ENCODE data around the gene TXNDC2.
"Not testable (repeated sequence)": the region's sequence is repeated elsewhere in the genome, so short reads cannot be mapped to it uniquely, and the experiment has no call there.

The TXNDC2 gene

DNA sequence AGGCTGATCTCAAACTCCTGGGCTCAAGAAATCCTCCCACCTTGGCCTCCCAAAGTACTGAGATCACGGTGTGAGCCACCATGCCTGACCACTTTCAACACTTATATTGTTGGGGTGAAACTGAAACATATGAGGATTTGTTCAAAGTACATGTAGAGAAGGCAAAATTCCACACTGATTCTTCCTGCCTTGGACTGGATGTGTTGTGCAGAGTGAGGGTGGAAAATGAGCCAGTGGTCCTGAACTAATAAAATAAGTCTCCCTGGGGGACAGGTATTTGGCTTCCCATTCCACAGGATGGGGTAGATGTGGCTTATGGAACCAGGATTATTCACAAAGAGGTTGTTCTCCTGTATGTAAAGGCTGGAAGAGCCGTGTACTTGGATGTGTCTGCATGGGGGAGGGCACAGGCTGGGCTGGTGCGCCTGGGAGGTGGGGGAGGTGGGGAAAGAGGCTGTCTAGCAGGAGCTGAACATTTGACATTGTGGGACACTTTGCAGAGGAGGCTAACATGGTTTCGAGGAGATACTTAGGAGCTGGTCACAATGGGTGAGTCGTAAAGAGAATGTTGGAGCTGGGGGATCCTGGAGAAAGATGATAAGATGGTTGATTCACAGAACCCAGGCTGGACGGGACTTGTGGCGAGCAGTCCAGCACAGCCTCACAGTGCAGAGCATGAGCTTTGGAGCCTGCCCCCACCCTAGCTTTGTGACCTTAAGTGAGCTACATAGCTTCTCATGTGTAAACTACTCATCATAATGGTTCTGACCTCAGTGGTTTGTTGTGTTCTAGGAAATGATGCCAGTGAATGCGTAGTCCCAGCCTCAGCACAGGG lies at the start of gene TXNDC2:
TXNDC2 (plus strand) TSS at position 804 of the 835 bp plus-strand sequence. CDS start 708 bp downstream, outside the sequence.
- DNase-seq (ENCODE audit: low read depth in 3 of 3): no peak

DNA sequence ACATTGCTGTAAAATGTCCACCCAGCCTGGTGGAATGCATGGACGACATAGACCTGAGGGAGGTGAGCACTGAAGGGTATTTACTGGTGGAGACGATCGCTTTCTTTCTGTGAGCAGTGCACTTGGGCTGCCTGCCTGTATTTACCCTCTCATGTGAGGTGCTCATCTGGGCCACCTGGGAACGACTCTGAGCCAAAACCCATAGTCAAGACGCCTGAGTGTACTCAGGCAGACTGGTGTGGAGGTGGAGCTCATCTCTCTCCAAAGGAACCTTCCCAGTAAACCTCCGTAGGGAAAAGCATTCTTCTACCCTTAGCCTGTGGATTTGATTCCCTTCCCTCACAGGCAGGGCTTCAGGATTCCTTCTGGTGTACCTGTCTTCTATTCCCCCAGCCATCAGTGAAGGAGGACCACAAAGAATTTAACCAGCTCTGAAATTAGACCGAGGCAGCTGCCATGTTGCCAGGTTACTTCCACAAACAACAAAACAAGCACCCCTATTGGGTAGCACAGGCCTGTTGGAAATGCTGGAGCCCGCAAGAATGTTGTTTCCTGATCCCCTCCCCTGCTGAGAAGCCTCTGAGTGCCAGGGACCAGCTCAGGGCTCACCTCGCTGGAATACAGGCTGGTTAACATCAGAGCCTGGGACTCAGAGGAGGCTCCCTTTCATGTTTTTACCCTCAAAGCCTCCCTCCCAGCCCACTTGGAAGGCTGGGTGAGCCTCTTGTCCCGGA lies 47.5 kb upstream of the TXNDC2 start:
- DNase-seq (ENCODE audit: low read depth in 3 of 3): no peak

DNA sequence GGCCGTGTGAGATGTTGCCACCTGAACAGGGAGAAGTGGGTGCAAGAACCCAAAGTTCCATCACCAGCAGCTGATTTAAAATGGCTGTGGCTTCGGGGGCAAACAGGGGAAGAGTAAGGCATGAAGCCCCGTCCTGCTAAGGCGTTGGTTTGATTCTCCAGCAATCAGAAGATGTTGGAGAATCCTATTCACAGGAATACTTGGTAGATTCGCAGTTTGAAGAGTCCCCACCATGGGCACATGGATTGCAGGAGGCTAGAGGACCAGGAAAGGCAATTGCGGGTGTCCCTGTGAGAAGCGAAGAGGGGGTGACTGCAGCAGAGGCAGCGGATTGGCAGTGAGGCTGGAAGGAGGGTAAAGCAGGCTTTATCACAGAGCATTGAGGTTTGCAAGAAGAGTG lies 46.6 kb upstream of the TXNDC2 start:
- DNase-seq (ENCODE audit: low read depth in 3 of 3): no peak

DNA sequence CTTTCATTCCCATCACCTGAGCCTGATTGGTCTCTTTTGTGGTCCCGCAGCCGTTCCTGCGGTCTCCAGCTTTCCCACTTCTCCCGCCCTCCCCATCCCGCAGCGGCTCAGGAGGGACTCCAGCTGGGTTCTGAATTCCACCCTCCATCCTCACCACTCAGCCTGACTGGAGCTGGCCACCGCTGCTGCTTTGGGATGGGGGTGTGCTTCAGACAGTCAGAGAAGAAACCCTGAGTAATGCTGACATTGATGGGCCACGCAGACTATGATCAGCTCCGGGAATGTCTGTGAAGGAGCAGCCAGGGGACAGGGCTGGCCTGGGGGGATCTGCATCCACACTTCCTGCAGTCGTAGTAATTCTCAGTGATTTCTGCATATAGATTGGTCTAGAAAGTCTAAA lies 45.9 kb upstream of the TXNDC2 start:
- no peak for DNase-seq (ENCODE audit: low read depth in 3 of 3)

DNA sequence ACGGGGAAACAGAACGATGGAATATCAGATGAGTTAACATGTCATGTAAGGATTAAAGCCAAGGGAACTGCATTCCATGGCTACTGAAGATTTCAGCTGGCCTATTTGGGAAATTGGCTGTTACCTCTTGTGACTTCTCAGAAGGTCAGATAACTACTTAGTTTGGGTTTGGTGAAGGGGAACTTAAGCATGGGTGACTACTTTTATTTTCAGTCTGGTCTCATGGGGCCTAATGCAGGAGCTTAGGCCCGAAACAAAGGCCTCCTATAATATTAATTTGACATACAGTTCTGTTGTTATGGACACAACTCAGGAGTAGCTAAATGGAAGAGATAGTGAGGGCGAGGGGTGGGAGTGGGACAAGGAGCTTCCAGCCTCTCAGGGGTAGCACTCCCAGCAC lies 44.0 kb upstream of the TXNDC2 start:
- no peak for DNase-seq (ENCODE audit: low read depth in 3 of 3)

DNA sequence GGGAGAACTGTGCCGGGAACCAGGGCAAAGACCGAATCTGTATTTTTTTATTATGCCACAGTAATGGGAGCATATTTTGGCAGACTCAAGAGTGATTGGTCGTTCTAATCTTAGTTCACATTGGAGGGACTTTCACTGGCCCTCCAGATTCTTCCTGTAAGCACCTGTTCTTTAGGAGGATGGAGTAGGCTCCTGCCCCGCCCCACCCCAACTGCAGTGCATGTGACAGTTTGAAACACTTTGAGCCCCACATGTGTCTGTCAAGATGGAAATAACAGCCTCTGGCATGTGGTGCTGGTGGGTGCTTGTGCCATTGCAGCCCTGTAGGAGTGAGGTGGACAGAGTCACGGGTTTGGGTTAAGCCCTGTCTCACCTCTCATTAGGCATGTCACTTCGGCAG lies 43.3 kb upstream of the TXNDC2 start:
- DNase-seq (ENCODE audit: low read depth in 3 of 3): no peak

DNA sequence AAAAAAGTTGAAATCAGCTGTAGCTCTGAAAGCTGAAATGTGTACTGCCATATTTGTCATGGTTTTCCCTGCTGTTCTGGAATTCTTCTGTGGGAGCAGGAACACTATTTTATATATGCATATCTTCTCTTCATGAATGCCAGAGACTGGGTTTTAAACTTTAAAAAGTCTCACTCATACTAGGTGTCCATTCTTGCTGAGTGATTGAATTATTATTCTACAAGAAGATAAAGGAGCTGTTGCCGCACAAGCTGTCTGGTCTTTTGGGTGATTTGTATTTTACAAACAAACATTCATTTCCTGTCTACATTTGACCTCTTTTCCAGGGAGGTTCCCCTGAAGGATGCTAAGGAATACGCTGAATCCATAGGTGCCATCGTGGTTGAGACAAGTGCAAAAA lies 40.5 kb upstream of the TXNDC2 start:
- no peak for DNase-seq (ENCODE audit: low read depth in 3 of 3)

DNA sequence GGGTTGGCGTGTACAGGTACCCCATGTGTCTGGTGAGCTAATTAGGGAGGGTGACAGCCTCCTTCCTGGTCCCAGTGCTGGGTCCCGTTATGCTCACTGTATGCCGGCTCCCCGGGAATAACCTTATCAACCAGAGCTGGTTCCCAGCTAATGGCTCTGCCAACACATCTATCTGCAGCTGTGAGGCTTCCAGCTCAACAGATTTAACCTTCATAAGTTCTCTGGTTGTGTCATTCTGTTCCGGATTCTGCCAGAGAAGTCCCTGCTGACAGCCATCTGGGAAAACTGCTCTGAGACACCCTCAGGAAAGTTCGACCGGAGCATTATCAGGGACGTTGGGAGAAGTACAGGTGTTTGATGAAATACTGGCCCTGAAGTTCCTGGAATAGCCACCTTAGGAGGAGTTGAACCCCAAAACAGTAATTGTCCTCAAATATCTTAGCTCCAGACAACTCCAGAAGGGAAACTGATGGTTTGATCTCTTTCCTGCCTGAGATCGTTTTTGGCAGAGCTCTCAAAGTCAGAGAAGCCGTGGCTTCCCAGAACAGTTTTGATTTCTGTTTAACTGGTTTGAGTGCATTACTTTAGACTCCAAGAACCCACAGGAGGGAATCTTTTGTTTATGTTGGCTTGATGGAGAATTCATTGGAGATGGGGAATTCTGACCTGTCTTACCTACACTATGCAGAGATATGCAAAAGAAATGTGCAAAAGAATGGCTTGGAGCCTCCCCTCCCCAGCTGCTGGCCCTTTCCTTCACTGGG lies 39.4 kb upstream of the TXNDC2 start:
- DNase-seq (ENCODE audit: low read depth in 3 of 3): no peak

DNA sequence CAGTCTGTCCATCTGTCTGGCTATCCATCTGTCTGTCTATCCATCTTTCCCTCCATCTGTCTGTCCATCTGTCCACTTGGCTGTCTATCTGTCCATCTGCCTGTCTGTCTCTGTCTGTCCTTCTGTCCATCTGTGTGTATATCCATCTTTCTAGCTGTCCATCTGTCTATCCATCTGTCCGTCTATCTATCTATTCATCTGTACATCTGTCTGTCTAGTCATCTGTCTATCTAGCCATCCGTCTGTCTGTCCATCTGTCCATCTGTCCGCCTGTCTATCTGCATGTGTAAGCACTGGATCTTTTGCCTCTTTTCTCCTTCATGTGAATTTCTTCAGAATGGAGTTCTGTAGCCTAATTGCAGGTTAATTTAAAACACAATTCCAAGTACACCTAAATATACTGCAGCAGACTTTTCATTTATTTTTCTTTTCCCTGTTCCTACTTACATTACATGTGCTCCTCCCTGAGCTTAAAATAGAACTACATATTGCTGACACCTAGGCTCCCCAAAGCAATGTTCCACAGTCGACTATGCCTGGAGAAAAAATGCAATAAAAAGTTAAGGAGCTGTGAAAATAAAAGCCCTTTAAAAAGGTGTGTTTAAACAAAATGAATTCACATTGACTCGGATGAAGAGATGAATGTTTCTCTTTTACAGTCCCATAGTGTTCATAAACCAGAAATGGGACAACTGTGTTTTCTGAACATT lies 37.4 kb upstream of the TXNDC2 start:
- no peak for DNase-seq (ENCODE audit: low read depth in 3 of 3)

DNA sequence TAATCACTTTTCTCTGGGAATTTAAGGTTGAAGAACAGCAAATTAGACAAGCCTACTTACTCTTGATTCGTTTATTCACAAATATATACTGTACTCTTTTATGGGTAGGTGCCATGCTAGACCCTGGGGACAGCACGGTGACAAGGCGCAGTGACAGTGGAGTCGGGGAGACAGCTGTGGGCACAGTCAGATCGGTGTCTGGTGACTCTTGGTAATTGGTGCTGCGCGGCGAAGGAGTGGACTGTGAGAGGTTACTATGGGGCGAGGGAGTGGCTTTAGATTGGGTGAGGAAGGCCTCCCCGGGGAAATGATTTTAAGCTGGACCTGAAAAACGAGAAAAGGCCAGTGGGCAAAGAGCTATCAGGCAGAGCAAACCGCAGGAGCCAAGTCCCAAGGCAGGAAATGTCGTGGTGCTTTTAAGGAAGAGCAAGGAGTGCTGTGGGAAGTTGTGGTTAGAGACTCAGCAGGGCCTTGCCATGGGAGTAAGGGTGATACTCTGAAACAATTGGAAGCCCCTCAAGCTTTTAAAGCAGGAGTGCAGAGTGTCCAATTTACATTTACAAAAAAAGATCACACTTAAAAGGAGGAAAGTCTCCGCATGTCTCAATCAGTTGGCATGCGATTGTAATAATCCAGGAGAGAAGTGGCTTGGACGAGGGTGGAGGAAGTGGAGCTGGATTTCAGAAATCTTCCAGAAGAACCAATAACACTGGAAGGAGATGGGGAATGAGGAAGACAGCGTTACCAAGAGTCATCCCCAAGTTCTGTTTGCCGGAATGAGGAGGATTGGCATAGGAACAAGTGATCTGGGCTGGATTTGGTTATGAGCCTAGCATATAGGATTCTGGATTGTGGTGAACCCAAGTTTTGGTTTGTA lies 36.1 kb upstream of the TXNDC2 start:
- no peak for DNase-seq (ENCODE audit: low read depth in 3 of 3)

DNA sequence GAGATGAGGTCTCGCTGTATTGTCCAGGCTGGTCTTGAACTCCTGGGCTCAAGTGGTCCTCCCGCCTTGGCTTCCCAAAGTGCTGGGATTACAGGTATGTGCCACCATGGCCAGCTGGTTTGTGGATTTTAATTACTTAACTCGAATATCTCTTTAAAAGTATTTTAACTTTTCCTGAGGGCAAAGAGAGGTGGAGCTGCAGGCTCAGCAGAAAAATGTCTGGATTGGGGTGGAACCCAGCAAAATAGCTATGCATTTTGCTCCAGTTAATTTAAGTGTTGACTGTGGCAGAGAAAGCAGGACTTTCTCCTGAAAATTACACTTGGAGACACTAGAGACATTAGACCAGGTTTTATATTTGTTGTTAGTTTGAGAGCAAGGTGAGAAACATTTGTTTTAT lies 35.5 kb upstream of the TXNDC2 start:
- DNase-seq (ENCODE audit: low read depth in 3 of 3): no peak

DNA sequence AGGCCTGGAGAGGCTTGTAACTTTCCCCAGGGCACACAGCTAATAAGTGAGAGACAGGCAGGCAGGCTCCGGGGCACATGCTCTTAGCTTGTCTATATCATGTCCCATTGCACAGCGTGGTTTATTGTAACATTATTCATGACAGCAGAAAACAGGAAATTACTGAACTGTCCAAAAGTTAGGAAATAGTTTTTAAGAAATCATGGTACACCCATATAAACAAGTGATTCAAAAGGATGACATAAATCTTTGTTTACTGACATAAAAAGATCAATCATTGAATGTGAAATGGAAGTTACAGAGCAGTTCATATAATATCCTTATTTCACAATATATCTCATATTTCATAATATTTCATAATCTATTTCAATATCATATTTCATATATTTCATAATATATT lies 34.3 kb upstream of the TXNDC2 start:
- no peak for DNase-seq (ENCODE audit: low read depth in 3 of 3)

DNA sequence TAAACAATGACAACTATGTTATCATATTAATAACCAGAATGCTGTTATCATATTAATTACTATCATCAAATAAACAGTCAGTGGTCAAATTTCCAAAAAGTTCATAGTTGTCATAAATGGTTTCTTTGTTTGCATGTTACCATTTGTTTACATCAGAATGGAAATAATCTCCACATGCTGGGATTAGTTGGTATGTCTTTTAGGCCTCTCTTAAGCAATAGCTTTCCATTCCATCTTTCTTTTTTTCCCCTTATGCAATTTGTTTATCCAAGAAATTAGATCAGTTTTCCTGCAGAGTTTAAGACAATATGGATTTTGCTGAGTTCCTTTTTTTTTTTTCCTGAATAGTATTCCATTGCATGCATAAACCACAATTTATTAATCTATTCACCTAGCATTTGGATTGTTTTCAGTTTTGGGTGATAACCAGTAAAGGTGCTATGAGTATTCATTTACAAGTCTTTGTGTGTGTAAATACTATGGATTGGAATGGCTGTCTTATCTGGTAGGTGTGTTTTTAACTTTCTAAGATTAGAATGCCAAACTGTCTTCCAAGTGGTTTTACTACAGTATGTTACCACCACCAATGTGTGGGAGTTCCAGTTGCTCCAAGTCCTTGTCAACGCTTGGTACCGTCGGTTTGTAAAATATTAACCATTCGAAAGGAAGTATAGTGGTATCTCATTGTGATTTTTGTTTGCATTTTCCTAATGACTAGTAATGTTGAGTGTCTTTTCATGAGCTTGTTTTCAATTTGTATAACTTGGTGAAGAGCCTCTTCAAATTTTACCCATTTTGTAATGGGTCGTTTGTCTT lies 33.3 kb upstream of the TXNDC2 start:
- no peak for DNase-seq (ENCODE audit: low read depth in 3 of 3)

DNA sequence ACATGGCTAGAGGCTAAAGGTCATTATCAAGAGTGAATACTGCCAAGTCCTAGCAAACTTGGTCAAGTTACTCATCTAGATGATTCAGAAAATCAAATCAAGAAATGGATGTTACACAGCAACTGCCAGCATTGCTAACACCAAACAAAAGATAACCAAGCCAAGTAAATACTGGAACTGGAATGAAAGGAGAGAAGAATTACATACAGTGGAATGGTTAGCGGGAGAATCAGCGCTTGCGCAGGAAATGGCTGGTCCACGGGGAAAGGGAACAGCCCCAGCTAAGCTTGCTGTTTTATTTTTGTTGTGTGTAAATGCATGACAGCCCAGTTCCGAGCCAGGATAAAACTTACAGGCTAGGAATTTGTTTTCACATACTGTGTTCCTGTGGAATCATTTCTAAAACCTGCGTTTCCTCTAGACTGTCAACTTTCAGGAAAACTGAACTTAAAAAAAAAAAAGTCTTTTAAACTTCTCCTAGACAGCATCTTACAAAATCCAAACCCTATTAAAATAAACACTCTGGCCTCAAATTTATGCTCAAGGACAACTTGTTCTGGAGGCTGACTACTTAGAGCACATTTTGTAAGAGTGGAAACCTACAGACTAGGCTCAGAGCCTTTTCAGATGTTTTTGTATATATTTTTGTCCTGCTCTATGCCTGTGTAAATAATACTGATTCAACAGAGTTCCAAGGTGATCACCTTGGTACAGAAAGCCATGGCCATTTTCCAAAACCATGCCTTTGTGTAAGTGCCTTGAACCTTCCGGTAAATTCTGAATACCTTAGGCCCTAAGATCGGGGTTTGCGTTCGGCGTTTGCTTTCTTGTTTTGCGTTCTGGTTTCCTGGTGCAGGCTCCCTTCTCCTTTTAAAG lies 30.7 kb upstream of the TXNDC2 start:
- no peak for DNase-seq (ENCODE audit: low read depth in 3 of 3)

DNA sequence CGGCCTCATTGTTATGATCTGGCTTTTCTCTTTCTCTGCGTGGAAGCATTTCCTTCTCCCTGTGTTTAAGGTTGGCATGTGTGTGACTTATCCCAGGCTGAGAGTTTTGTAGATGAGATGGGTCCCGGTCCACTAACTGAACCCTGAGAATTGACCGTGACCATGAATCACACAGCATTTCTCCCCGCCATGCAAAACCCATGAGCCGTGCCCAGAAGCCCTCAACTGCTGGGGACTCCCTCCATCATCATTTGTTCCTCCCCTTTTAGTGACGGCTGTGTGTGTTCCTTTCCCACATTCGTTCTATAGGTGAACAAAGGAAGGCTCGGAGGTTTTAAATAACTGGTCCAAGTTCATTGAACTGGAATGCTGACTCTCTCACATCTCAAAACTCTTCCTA lies 30.1 kb upstream of the TXNDC2 start:
- DNase-seq (ENCODE audit: low read depth in 3 of 3): no peak

DNA sequence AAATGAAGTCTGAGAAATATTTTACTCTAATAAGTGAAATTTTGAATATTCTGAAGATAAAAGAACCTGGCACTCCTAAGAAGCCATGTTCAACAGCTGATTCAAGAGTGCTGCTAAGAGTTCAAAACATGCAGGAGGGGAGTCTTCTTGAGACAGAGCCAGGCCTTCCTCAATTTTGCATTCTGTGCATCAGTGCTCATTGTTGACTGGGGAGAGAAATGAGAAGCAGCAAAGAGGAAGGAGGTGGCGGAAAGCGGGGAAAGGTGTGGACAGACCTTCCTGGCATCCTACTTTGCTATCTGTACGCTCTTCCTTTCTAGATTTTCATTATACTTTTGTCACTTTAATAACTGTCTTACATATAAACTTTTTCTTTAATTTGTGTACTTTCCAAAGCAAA lies 29.7 kb upstream of the TXNDC2 start:
- no peak for DNase-seq (ENCODE audit: low read depth in 3 of 3)

DNA sequence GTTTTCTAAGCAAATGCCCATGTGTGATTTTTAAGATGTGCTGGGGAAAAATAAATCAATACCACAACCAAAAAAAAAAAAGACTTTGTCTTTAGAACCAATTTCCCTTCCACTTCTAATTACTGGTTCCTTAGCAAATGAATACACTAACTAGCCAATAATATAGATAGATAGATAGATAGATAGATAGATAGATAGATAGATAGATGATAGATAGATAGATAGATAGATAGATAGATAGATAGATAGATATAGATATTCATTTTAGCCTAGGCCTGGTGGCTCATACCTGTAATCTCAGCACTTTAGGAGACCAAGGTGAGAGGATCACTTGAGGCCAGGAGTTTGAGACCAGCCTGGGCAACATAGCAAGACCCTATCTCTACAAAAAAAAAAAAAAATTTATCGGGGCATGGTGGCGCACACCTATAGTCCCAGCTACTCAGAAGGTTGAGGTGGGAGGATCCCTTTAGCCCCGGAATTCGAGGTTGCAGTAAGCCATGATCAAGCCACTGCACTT lies 28.2 kb upstream of the TXNDC2 start:
- DNase-seq (ENCODE audit: low read depth in 3 of 3): not testable (repeated sequence)

DNA sequence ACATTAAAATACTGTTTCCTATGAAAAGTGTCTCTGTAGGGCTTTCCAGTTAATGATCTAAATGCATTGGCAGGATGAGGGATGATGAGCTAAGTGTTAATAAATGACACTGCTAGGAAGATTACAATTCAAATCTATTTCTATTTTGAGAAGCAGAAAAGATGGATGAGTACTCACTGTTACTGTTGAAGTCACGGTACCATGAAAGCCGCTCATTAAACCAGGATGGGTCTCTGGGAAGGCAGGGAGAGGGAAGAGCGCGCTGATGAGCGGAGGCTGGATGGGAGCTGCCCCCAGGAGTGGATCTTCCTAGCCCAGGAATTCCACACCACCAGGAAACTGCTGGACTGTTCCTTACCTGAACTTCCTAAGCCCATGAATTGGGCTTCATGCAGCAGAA lies 27.1 kb upstream of the TXNDC2 start:
- no peak for DNase-seq (ENCODE audit: low read depth in 3 of 3)

DNA sequence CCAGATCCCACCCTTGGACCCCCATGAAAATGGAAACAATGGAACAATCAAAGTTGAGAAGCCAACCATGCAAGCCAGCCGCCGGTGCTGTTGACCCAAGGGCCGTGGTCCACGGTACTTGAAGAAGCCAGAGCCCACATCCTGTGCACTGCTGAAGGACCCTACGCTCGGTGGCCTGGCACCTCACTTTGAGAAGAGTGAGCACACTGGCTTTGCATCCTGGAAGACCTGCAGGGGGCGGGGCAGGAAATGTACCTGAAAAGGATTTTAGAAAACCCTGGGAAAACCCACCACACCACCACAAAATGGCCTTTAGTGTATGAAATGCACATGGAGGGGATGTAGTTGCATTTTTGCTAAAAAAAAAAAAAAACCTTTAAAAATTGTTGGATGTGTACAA lies 26.5 kb upstream of the TXNDC2 start:
- DNase-seq (ENCODE audit: low read depth in 3 of 3): no peak
